Stimulated activated CD4-positive, alpha-beta T cell treated with anti-CD3 and anti-CD28 coated beads, Interleukin-15, amount 100 ng/mL, for 1 hour (primary cell): ENCODE results near the gene DVL2.

ENCODE experiments used
- DNase-seq, 2 donors: peaks; one replicate each; pipeline ENCODE4 v3.0.0-alpha.2; 2020; ENCODE audit warnings: low read depth in 1 of 2, low spot score in 1 of 2

The DVL2 gene

GRCh38 chr17:7238420-7239090 is 4.2 kb upstream of the DVL2 start:
- no peak for DNase-seq

GRCh38 chr17:7237761-7238419 is 3.6 kb upstream of the DVL2 start:
- peak; percentile 70 to 84 for DNase-seq

GRCh38 chr17:7237266-7237760 is 3.0 kb upstream of the DVL2 start:
- DNase-seq = no peak

GRCh38 chr17:7236808-7237207 is 2.5 kb upstream of the DVL2 start:
- no peak for DNase-seq

DNA sequence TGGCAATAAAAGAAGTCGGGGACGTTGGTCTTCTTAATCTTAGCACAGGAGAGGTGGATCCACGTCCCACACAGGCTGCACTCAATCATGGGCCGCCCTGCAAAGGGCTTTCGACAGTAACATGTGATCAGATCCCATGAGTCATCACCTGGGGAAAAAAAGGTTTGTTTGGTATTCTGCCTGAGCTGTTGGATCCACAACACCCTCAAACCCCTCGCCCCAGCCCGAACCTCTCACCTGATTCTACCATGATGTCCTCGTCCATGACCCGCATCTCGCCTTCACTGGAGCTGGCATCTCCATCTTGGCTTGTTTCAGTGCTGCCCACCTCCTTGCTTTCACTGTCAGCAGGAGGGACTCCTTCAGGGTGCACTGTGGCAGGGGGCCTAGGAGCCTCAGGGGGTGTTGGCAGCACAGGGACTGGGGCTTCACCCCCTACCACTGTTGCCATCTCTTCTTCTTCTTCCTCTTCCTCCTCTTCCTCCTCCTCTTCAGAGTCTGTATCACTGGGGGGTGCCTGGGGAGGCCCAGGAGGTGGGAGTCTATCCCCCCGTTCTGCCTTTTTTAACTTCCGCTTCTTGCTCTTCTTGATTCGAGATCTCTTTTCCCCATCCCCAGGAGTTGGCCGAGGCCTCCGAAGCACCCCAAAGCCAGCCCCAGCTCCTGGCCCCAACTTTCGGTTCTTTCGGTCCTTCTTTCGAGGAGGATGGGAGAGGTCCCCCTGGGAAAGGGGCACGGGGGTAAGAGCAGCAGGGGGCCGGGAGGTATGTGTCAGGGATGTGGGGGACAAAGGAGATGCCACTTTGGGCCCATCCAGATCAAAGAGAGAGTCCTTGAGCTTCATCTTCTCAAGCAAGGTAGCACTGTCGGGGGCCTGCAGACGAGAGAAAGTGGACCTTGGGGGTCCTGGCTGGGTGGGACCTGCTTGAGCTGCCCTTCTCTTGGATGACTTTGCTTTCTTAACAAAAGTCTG is 1.7 kb upstream of the DVL2 start:
- no peak for DNase-seq

GRCh38 chr17:7233701-7234082 is 625 bp downstream of the DVL2 start:
- no peak for DNase-seq

- DNase-seq = no peak
Observed at GRCh38 chr17:7232114-7232513, 2.2 kb downstream of the DVL2 start.

DNA sequence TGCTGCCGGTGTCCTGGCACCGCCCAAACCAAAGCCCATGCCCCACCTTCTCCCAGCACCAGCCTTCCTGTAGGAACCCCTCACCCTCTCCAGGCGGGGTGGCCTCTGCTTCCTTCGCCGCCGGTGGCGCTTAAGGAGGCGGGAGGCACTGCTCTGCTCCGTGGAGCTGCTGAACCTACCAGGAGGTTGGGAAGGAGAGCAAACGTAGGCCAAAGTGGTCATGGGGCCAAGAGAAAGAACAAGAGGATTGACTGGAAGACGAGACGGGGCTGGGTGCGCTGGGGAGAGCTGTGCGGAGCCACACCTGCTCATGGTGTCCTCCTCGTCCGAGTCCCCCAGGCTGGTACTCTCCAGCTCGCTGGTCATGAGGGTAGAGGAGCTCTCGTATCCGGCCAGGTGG is 4.8 kb downstream of the DVL2 start:
- DNase-seq = no peak

- no peak for DNase-seq
Observed at GRCh38 chr17:7228920-7229319, 5.4 kb downstream of the DVL2 start.

DNA sequence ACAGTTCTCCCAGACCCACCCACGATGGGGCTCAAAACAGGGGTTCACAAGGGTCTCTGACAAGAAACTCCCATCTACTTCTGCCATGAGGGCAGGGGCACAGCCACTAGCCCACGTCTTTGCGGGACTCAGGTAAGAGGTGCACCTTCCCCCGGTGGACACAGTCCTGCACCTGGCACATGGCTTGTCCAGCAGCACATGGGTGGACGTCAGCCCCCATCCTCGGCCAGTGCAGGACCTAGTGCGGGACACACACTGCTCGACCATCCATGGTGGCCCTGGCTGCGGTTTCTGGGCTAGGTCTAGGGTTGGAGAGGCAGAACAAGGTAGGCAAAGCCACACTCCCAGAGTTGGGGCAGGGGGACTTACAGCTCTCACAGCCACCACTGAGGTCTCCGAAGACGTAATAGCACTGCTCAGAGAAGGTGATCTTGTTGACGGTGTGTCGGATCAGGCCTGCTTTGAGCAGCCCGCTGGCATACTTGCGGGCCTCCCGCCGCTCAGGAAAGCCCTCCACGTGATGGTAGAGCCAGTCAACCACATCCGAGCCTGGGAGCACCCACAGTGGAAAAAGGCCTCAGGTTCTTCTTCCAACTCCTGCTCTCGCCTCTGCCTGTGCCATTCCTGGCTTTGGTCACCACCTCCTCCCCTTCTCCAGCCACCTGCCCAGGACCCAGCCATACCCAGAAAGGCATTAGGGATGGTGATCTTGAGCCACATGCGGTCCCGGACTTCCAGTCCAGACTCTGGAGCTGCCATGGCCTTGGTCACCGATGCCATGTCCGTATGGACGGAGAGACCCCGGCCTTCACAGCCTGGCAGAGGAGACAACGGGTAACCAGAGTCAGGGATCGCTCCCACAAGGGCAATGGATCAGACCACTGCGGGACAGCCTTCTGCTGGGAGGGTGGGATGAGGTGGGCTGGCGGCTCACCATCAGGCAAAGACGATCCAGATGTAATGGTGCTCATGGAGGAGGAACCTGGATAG is 7.3 kb downstream of the DVL2 start:
- no peak for DNase-seq

DNA sequence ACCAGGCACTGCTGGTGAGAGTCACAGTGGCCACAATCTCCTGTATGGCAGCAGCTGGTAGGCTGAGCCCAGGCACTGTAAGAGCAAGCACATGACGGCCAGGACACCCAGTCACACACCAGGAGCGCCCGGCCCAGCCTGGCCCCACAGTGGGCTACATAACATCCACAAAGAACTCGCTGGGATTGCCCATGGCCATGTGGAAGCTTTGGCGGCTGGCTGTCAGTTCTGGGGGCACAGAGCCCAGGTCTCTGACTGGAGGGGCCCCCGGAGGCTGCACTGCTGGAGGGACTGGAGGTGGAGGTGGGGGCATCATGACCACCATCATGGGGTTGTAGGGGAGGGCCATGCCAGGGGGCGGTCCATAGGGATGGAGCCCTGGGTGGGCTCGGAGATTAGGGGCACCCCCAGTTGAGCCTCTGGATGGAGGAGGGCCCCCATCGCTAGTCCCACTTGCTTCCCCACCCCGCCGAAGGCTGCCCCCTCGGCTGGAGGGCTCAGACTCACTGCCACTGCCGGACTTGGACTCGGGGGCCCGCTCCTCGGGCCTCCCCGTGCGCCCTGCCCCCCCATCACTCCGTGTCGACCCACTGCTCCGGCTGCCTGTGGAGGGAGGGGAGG is 8.5 kb downstream of the DVL2 start:
- no peak for DNase-seq

DNA sequence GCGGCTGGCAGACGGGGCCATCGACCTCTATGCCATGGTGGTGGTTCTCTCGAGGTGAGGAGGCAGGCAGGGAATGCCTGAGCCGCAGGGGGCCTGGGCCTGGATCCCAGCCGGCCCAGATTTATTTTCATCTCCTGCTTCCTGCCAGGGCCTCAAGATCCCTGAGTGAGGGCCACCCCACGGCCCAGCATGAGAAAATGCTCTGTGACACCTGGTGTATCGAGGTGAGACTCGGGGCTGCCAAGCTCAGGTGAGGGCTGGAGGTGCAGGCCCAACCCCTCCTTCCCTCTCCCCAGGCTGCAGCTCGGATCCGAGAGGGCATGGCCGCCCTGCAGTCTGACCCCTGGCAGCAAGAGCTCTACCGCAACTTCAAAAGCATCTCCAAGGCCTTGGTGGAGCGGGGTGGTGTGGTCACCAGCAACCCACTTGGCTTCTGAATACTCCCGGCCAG is 9.6 kb downstream of the DVL2 start:
- no peak for DNase-seq

GRCh38 chr17:7224110-7224509 is 10.2 kb downstream of the DVL2 start:
- no peak for DNase-seq

DNA sequence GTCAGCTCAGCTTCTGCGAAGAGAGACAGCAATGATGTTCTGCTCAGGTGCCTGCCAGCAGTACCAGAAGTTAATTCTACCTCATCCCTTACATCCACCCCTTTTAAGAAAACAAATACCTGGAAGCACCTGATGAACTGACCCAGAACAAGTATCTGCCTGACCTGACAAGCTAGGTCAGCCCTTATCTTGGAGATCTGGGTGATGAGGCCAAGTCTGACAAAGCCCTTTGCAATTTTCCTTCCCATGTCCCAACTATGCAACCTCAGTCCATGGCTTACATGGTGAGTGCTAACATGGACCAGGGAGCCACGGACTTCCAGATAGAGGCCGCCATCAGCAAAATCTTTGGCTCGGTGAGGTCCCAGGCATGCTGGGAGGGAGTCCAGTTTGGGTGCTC is 10.9 kb downstream of the DVL2 start:
- DNase-seq = no peak

GRCh38 chr17:7222972-7223292 is 11.4 kb downstream of the DVL2 start:
- DNase-seq = no peak

GRCh38 chr17:7222093-7222971 is 12.0 kb downstream of the DVL2 start:
- no peak for DNase-seq

DNA sequence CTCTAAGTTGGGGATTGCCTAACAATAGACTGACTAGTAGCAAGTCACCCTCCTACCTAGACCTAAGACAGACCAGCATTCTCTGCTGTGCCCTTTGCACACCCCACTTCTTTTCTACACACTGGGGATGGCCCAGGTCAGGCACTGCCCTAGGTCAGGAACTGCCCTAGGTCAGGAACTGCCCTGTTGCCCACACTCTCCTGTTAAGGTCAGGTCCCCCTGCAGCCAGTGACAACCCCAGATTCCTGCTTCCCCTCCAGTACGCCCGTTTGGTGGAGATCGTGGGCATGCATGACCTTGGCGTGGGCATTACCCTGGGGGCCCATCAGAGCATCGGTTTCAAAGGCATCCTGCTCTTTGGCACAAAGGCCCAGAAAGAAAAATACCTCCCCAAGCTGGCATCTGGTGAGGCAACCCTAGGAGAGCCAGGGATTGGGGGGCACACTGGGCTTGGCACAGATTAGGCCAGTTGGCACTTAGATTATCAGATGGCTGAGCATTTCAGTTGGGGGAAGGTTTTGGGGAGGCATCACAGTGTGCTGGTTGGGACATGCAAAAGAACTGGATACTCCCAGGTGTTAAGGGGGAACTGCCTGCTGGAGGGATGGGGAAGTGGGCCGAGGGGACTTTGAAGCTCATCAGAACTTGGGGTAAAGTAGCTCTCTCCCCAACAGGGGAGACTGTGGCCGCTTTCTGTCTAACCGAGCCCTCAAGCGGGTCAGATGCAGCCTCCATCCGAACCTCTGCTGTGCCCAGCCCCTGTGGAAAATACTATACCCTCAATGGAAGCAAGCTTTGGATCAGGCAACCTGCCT is 12.8 kb downstream of the DVL2 start:
- DNase-seq = no peak

DNA sequence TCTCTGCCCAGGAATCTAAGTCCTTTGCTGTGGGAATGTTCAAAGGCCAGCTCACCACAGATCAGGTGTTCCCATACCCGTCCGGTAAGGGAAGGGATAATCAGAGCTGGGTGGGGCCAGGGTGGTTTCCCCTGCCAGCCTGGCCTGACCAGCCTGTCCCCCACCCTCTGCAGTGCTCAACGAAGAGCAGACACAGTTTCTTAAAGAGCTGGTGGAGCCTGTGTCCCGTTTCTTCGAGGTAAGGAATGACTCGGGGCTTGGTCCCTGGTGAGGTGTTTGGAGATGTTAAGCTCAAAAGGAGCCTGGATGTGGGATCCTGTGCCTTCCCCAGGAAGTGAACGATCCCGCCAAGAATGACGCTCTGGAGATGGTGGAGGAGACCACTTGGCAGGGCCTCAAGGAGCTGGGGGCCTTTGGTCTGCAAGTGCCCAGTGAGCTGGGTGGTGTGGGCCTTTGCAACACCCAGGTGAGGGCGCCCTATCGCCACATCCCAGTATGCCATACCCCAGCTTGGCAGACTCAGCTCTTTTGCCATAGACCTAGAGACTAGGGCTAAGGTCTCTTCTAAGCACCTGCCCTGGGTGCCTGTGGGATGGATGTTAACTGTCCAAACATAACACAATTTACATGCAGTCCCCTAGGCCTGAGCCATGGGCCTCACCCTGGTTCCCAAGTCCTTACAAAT is 13.6 kb downstream of the DVL2 start:
- DNase-seq = peak; percentile 26 to 42
